ENCODE measurements around the gene RPTOR. TPM values are rescaled to one million over a fixed set of nuclear protein-coding genes. Genes with fewer than 3 reads are reported as not detected.
A peak's percentile ranks its signal among the peaks of the same experiment; 100 is the strongest.

The RPTOR gene
- total RNA-seq, 1 experiment from 2014 or later: 25.1 TPM

DNA sequence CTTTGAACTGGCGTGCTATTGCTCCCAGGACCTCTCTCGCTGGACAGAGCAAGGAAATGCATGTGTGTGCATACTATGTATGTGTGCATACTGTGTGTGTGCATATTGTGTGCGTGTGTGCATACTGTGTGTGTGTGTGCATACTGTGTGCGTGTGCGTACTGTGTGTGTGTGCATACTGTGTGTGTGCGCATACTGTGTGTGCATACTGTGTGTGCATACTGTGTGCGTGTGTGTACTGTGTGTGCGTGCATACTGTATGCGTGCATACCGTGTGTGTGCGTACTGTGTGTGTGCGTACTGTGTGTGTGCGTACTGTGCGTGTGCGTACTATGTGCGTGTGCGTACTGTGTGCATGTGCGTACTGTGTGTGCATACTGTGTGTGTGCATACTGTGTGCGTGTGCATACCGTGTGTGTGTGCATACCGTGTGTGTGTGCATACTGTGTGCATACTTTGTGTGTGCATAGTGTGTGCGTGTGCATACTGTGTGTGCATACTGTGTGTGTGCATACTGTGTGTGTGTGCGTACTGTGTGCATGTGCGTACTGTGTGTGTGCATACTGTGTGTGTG is 89.4 kb downstream of the RPTOR start:
- Histone ChIP-seq H3K23me2 (ENCODE audit: insufficient read length, low read depth, low read length, poor library complexity, severe bottlenecking) (no peaks in the 10 kb centered on the region), H3K79me2 (ENCODE audit: insufficient read depth, low read length) (peaks cover 5% of the 10 kb centered on the region; the same call in 1 of the 2 replicates), H3K14ac (ENCODE audit: insufficient read depth, low read length) (no peak overlapping the region), H3K23ac (ENCODE audit: insufficient read length, low read depth, low read length) (peak overlapping the region; percentile 91), H2AK5ac (ENCODE audit: insufficient read length, low read length) (no peak overlapping the region), H4K20me1 (ENCODE audit: control insufficient read depth, insufficient read depth, insufficient read length) (no peaks in the 10 kb centered on the region), H2BK120ac (ENCODE audit: low read depth, low read length, poor library complexity, severe bottlenecking) (no peak overlapping the region), H4K5ac (ENCODE audit: insufficient read length, low read depth, low read length) (no peak overlapping the region), H3K56ac (ENCODE audit: insufficient read length, low read depth, low read length) (no peak overlapping the region), H4K8ac (replicated peaks; ENCODE audit: insufficient read length, low read depth, low read length) (peak overlapping the region; percentile 93), H3K27me3 (ENCODE audit: insufficient read depth, low read length) (no peaks in the 10 kb centered on the region), H3K9ac (ENCODE audit: extremely low read depth, insufficient read length, low read length) (no peak overlapping the region), H2BK12ac (ENCODE audit: insufficient read length, low read depth, low read length) (no peak overlapping the region), H3T11ph (ENCODE audit: low read length) (no peak overlapping the region), H3K4me2 (ENCODE audit: insufficient read depth, insufficient read length, low read length) (no peak overlapping the region), H3K18ac (ENCODE audit: insufficient read length, low read depth, low read length) (no peak overlapping the region), H4K91ac (ENCODE audit: insufficient read length, low read depth, low read length) (no peak overlapping the region), H3K4me1 (ENCODE audit: insufficient read depth, low read length) (no peaks in the 10 kb centered on the region), H2BK5ac (ENCODE audit: insufficient read length, low read length) (no peak overlapping the region), H3K79me1 (ENCODE audit: insufficient read depth, low read depth, low read length, poor library complexity, severe bottlenecking) (peaks cover 7% of the 10 kb centered on the region), H2BK20ac (ENCODE audit: low read depth, low read length, poor library complexity, severe bottlenecking) (no peak overlapping the region), H2AFZ (ENCODE audit: low read length) (no peak overlapping the region), H3K27ac (ENCODE audit: insufficient read length, low read depth, low read length) (no peak overlapping the region), H2BK15ac (ENCODE audit: low read depth, low read length) (no peak overlapping the region), H3K4ac (ENCODE audit: low read depth, low read length) (no peak overlapping the region), H3K9me3 (ENCODE audit: control insufficient read depth, low read depth, low read length) (no peaks in the 10 kb centered on the region)
- H3K36me3 Mint-ChIP-seq (ENCODE audit: insufficient read depth in 1 of 3, low read depth in 3 of 3): no peaks in the 10 kb centered on the region
- no peak for TF ChIP-seq CTCF (conservative IDR thresholded peaks at IDR 0.05)
- no peak for DNase-seq
- H3K4me3 Mint-ChIP-seq: no peak overlapping the region
- H3K27me3 Mint-ChIP-seq (ENCODE audit: low read depth): no peaks in the 10 kb centered on the region; the same call in 1 of the 2 replicates
- H3K4me1 Mint-ChIP-seq: peaks cover 9 to 22% of the 10 kb centered on the region in 2 experiments
- H3K9me3 Mint-ChIP-seq: no peaks in the 10 kb centered on the region
- no CpG with 5 or more reads among the region's 24 CpGs for WGBS (ENCODE audit: extremely low coverage, insufficient read length, low lambda C conversion rate)
- H3K27ac Mint-ChIP-seq: peak overlapping the region in 1 of 3 experiments; percentile 58; a peak in 1 of 7 replicates

Data from H9 (cell line).